K562 (cell line): ENCODE results near the gene DHX58. TPM values are rescaled to one million over a fixed set of nuclear protein-coding genes. Genes with fewer than 3 reads are reported as not detected.

Experiments
- BACH1 ChIP-seq: fragments of 200-800 bp; sonication (Bioruptor generic); IDR thresholded peaks from 2 replicates; pipeline ENCODE4 v1.6.1; 2016; ENCODE audit warnings: missing genetic modification characterization, missing compliant biosample characterization
- BRF1 ChIP-seq: IDR thresholded peaks from 3 replicates; pipeline ENCODE4 v1.6.1; 2011; ENCODE audit warnings: borderline replicate concordance, mild to moderate bottlenecking; ENCODE audit not compliant: insufficient read length; ENCODE audit errors: extremely low read depth
- EP400 ChIP-seq: fragments of 450-650 bp; IDR thresholded peaks from 2 replicates; pipeline ENCODE4 v1.6.1; 2017; ENCODE audit warnings: antibody characterized with exemption, mild to moderate bottlenecking, moderate library complexity
- FOXK2 ChIP-seq, 2 experiments: fragments of 450-650 bp; IDR thresholded peaks in 1 of 2; conservative IDR thresholded peaks in 1 of 2; 2 replicates each; pipeline ENCODE4 v1.6.1; 2016; ENCODE audit warnings: low read depth in 2 of 2, mild to moderate bottlenecking in 1 of 2
- ILF3 ChIP-seq: fragments of 450-650 bp; IDR thresholded peaks from 2 replicates; pipeline ENCODE4 v1.6.1; 2018; ENCODE audit warnings: antibody characterized with exemption, mild to moderate bottlenecking, moderate library complexity, borderline replicate concordance
- KLF10 ChIP-seq: fragments of 250-450 bp; sonication (Bioruptor Pico); IDR thresholded peaks from 2 replicates; pipeline ENCODE4 v1.6.1; 2021; ENCODE audit warnings: matching md5 sums
- MED1 ChIP-seq: sonication (generic); formaldehyde crosslinking; IDR thresholded peaks from 2 replicates; pipeline ENCODE4 v1.8.1; 2023; ENCODE audit warnings: missing genetic modification reagents, borderline replicate concordance
- MEIS2 ChIP-seq: fragments of 450-650 bp; IDR thresholded peaks from 2 replicates; pipeline ENCODE4 v1.6.1; 2014; ENCODE audit warnings: mild to moderate bottlenecking; ENCODE audit not compliant: partially characterized antibody
- NFIC ChIP-seq: fragments of 450-650 bp; IDR thresholded peaks from 2 replicates; pipeline ENCODE4 v1.6.1; 2017; ENCODE audit warnings: mild to moderate bottlenecking, inconsistent platforms
- PHTF2 ChIP-seq: fragments of 250-450 bp; sonication (Bioruptor Pico); IDR thresholded peaks from 2 replicates; pipeline ENCODE4 v1.5.0; 2021; ENCODE audit warnings: mild to moderate bottlenecking
- PTBP1 ChIP-seq: fragments of 200-400 bp; formaldehyde crosslinking; IDR thresholded peaks from 2 replicates; pipeline ENCODE4 v1.6.1; 2017; ENCODE audit warnings: low read depth, low read length
- RAD21 ChIP-seq, 2 experiments: fragments of 250-450 bp in 1 of 2; fragments of 450-650 bp in 1 of 2; sonication (Bioruptor Pico) in 1 of 2; formaldehyde crosslinking in 1 of 2; IDR thresholded peaks in 1 of 2; conservative IDR thresholded peaks in 1 of 2; 2 replicates each; pipeline versions ENCODE4 v1.4.0 to v1.8.0; 2020 to 2022; ENCODE audit warnings: mild to moderate bottlenecking in 2 of 2, moderate library complexity in 1 of 2
- RAD51 ChIP-seq: fragments of 450-650 bp; IDR thresholded peaks from 2 replicates; pipeline ENCODE4 v1.7.1; 2016; ENCODE audit warnings: low read depth, mild to moderate bottlenecking, borderline replicate concordance
- SOX6 ChIP-seq: fragments of 450-650 bp; IDR thresholded peaks from 2 replicates; pipeline ENCODE4 v1.6.1; 2014; ENCODE audit warnings: mild to moderate bottlenecking
- ZKSCAN1 ChIP-seq: fragments of 150-350 bp; IDR thresholded peaks from 2 replicates; pipeline ENCODE4 v1.6.1; 2016; ENCODE audit warnings: low read depth, low read length
- ZNF140 ChIP-seq: fragments of 250-450 bp; sonication (Bioruptor Pico); IDR thresholded peaks from 2 replicates; pipeline ENCODE4 v1.8.0; 2021; ENCODE audit warnings: moderate library complexity, mild to moderate bottlenecking, inconsistent platforms
- ZNF24 ChIP-seq: fragments of 450-650 bp; IDR thresholded peaks from 2 replicates; pipeline ENCODE4 v1.6.1; 2016
- ZNF311 ChIP-seq: fragments of 250-450 bp; sonication (Bioruptor Pico); IDR thresholded peaks from 2 replicates; pipeline ENCODE4 v1.4.0; 2020; ENCODE audit warnings: mild to moderate bottlenecking, moderate library complexity
- polyA plus RNA-seq, 8 experiments: library from polyadenylated mRNA; depleted of rRNA in 4 of 8; stranded (reverse) in 5 of 8; unstranded in 3 of 8; fragments of >200 nt; fragmentation: Nextera tagmentation in 2 of 8; fragmentation: Illumina TruSeq in 1 of 8; extraction: Ambion mirVana in 2 of 8; extraction: Trizol in 1 of 8; gene quantifications; 2 replicates each; pipeline versions ENCODE4 v1.2.1 to v1.2.3, GENCODE V29; 2011 to 2014; ENCODE audit warnings: inconsistent platforms in 1 of 8, missing spikeins in 1 of 8
- total RNA-seq, 7 experiments: library from RNA; depleted of rRNA in 6 of 7; stranded (reverse); fragments of >200 nt in 6 of 7; fragmentation: Illumina TruSeq in 2 of 7; extraction: Trizol in 2 of 7; gene quantifications; 2 replicates each; pipeline versions ENCODE4 v1.2.1 to v1.2.3, GENCODE V29; 2011 to 2021; ENCODE audit warnings: low replicate concordance in 1 of 7
- TF ChIP-seq, protein P1 (sequence below), 2 experiments: fragments of 450-650 bp; formaldehyde crosslinking in 1 of 2; IDR thresholded peaks; 2 replicates each; pipeline versions ENCODE4 v1.4.0 to v1.6.1; 2014 to 2020; ENCODE audit warnings: mild to moderate bottlenecking in 2 of 2, borderline replicate concordance in 1 of 2, low read depth in 1 of 2
- TF ChIP-seq, protein P2 (sequence below): fragments of 450-650 bp; formaldehyde crosslinking; IDR thresholded peaks from 2 replicates; pipeline ENCODE4 v1.4.0; 2020; ENCODE audit warnings: mild to moderate bottlenecking, moderate library complexity

Gene DHX58
- total and polyA plus RNA-seq, 9 of the 15 experiments (the other 6 are each of a cell fraction or from before 2014, with no cell fraction given): 0.15 to 3.0 (median 1.4) TPM

DNA sequence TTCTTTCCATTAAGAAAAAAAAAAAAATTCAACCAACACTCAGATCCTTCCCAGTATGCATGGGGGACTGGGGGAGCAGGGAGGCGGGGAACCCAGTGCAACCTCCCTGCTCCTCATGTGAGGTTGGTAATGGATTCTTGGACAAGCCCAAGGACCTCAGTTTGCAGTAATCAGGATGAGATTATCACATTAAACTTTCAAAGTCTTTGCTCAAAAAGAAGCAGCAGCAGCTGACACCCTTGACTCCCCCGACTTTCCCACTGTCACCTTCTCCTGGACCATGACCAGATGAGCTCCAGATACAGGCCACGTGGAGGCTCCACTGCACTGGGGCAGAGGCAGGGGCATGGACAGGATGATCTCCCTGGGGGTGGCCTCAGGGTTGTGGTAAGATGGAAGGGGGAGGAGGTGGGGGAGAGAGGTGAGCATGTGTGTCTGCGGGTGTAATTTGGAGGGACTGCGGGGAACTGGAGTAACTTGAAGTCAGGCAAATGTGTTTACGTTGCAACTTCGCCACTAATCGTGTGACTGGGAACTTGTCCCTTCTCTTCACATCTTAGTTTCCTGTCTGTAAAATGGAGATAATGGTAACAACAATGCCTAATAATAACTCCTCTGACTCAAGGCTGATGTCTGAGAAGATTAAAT lies 34.0 kb downstream of the DHX58 start (continued):
- TF ChIP-seq RAD21 (CRISPR knock-in tag; conservative IDR thresholded peaks at IDR 0.05 in 1 of 2, IDR thresholded peaks at IDR 0.05 in 1 of 2): peak in 1 of 2 experiments; percentile 26; a peak in 1 of 4 replicates
- TF ChIP-seq, protein P1, sequence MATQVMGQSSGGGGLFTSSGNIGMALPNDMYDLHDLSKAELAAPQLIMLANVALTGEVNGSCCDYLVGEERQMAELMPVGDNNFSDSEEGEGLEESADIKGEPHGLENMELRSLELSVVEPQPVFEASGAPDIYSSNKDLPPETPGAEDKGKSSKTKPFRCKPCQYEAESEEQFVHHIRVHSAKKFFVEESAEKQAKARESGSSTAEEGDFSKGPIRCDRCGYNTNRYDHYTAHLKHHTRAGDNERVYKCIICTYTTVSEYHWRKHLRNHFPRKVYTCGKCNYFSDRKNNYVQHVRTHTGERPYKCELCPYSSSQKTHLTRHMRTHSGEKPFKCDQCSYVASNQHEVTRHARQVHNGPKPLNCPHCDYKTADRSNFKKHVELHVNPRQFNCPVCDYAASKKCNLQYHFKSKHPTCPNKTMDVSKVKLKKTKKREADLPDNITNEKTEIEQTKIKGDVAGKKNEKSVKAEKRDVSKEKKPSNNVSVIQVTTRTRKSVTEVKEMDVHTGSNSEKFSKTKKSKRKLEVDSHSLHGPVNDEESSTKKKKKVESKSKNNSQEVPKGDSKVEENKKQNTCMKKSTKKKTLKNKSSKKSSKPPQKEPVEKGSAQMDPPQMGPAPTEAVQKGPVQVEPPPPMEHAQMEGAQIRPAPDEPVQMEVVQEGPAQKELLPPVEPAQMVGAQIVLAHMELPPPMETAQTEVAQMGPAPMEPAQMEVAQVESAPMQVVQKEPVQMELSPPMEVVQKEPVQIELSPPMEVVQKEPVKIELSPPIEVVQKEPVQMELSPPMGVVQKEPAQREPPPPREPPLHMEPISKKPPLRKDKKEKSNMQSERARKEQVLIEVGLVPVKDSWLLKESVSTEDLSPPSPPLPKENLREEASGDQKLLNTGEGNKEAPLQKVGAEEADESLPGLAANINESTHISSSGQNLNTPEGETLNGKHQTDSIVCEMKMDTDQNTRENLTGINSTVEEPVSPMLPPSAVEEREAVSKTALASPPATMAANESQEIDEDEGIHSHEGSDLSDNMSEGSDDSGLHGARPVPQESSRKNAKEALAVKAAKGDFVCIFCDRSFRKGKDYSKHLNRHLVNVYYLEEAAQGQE (IDR thresholded peaks at IDR 0.05; ENCODE audit: borderline replicate concordance): peak; percentile 43; the same call in 1 of the 2 replicates
- TF ChIP-seq, protein P1 (CRISPR knock-in tag; IDR thresholded peaks at IDR 0.05; ENCODE audit: low read depth): no peak
- no peak for TF ChIP-seq ZKSCAN1
- peak; percentile 25; the same call in 1 of the 2 replicates for TF ChIP-seq NFIC
- TF ChIP-seq KLF10 (CRISPR knock-in tag): no peak
- TF ChIP-seq PHTF2 (CRISPR knock-in tag): no peak
- no peak for TF ChIP-seq BACH1 (tag)
- TF ChIP-seq, protein P2, sequence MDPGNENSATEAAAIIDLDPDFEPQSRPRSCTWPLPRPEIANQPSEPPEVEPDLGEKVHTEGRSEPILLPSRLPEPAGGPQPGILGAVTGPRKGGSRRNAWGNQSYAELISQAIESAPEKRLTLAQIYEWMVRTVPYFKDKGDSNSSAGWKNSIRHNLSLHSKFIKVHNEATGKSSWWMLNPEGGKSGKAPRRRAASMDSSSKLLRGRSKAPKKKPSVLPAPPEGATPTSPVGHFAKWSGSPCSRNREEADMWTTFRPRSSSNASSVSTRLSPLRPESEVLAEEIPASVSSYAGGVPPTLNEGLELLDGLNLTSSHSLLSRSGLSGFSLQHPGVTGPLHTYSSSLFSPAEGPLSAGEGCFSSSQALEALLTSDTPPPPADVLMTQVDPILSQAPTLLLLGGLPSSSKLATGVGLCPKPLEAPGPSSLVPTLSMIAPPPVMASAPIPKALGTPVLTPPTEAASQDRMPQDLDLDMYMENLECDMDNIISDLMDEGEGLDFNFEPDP (CRISPR knock-in tag): no peak
- 0 out of 2 replicates have a peak, but pooled peaks have one; percentile 32 for TF ChIP-seq EP400
- TF ChIP-seq SOX6: peak; percentile 95
- TF ChIP-seq RAD51: 0 out of 2 replicates have a peak, but pooled peaks have one; percentile 21
- TF ChIP-seq ZNF24: no peak
- TF ChIP-seq ILF3: no peak
- no peak for TF ChIP-seq MEIS2
- TF ChIP-seq ZNF311 (CRISPR knock-in tag): no peak
- TF ChIP-seq PTBP1: no peak
- no peak for TF ChIP-seq BRF1
- no peak for TF ChIP-seq ZNF140 (CRISPR knock-in tag)
- TF ChIP-seq MED1: no peak
- 0 out of 4 replicates have a peak, but pooled peaks of 1 of the 2 experiments have one; percentile 17 for TF ChIP-seq FOXK2 (conservative IDR thresholded peaks at IDR 0.05 in 1 of 2, IDR thresholded peaks at IDR 0.05 in 1 of 2; ENCODE audit: low read depth in 2 of 2)
